Measurements from ENCODE around the gene SYF2.

- TF ChIP-seq CTCF (IDR thresholded peaks at IDR 0.05): no peak
- TF ChIP-seq POLR2A (IDR thresholded peaks at IDR 0.05): no peak
Measured at GRCh38 chr1:25256578-25256965, 24.3 kb upstream of the SYF2 start.

All from Peyer's patch (tissue), 4 donors.